Endothelial cell of umbilical vein (primary cell): ENCODE measurements around the gene LCAT. TPM values are rescaled to one million over a fixed set of nuclear protein-coding genes. Genes with fewer than 3 reads are reported as not detected.

Experiments used
- BruUV-seq: library from RNA; stranded (reverse); fragments of 400-500 nt; replicated peaks from 2 replicates; lab custom pipeline; 2021; lab: Mats Ljungman, UMichigan
- CTCF ChIA-PET: fragments of 300-600, 350-600 bp; sonication (Branson Sonifier 250); formaldehyde crosslinking; loops from one replicate; lab custom pipeline; 2021; ENCODE audit warnings: antibody characterized with exemption, inconsistent platforms; lab: Charles Lee
- POLR2A ChIA-PET: fragments of 300-600, 350-600 bp; sonication (Branson Sonifier 250); formaldehyde crosslinking; loops from one replicate; lab custom pipeline; 2021; ENCODE audit warnings: antibody characterized with exemption, inconsistent platforms; lab: Charles Lee
- DNase-seq: peaks from one replicate; pipeline ENCODE4 v3.0.0-alpha.2; 2011; ENCODE audit warnings: low read depth, low spot score
- FAIRE-seq: peaks from 2 replicates; lab custom pipeline; 2011; peaks lifted over from hg19 to GRCh38; lab: Jason Lieb, UNC
- H2AFZ ChIP-seq: 2 replicates; pipeline ENCODE4 v1.6.0; 2012; ENCODE audit warnings: low read depth, low read length, control low read depth, inconsistent platforms
- H3K27ac ChIP-seq: 2 replicates; pipeline ENCODE4 v1.5.1; 2011; ENCODE audit warnings: low read depth, mild to moderate bottlenecking, control low read depth, low read length, moderate library complexity; ENCODE audit not compliant: insufficient read depth
- H3K27me3 ChIP-seq, 2 experiments: 2 replicates each; pipeline versions ENCODE4 v1.6.0 to v1.6.1; 2011; ENCODE audit warnings: low read length in 2 of 2, mixed read lengths in 1 of 2; ENCODE audit not compliant: control insufficient read depth in 2 of 2, insufficient read depth in 2 of 2
- H3K36me3 ChIP-seq, 2 experiments: 2 replicates in 1 of 2; 3 replicates in 1 of 2; pipeline ENCODE4 v1.5.1; 2011; ENCODE audit warnings: low read length in 2 of 2, mild to moderate bottlenecking in 1 of 2, moderate library complexity in 1 of 2; ENCODE audit not compliant: control insufficient read depth in 2 of 2, insufficient read depth in 2 of 2; ENCODE audit errors: extremely low read depth in 1 of 2
- H3K4me1 ChIP-seq: 3 replicates; pipeline ENCODE4 v1.5.1; 2011; ENCODE audit warnings: mild to moderate bottlenecking, low read length; ENCODE audit not compliant: control insufficient read depth, insufficient read depth; ENCODE audit errors: extremely low read depth
- H3K4me2 ChIP-seq: 2 replicates; pipeline ENCODE4 v1.6.1; 2011; ENCODE audit warnings: low read length, control low read depth, mixed read lengths; ENCODE audit not compliant: insufficient read depth
- H3K4me3 ChIP-seq, 3 experiments: fragments of 200-600 bp in 1 of 3; sonication (generic), shearing (Covaris generic) in 1 of 3; replicated peaks in 1 of 3; 2 replicates each; pipeline ENCODE4 v1.5.1; 2011 to 2016; ENCODE audit warnings: control low read depth in 3 of 3, low read length in 3 of 3, mild to moderate bottlenecking in 2 of 3, inconsistent platforms in 1 of 3, low read depth in 1 of 3, moderate library complexity in 1 of 3; ENCODE audit not compliant: insufficient read depth in 1 of 3
- H3K79me2 ChIP-seq: 2 replicates; pipeline ENCODE4 v1.6.0; 2012; ENCODE audit warnings: low read length, inconsistent platforms; ENCODE audit not compliant: control insufficient read depth, insufficient read depth
- H3K9ac ChIP-seq: replicated peaks from 2 replicates; pipeline ENCODE3; 2011; ENCODE audit warnings: low read length, control low read depth; ENCODE audit not compliant: insufficient read depth; ENCODE audit errors: extremely low read depth
- H3K9me1 ChIP-seq: replicated peaks from 3 replicates; pipeline ENCODE4 v1.6.0; 2011; ENCODE audit warnings: mild to moderate bottlenecking, low read length; ENCODE audit not compliant: control insufficient read depth, insufficient read depth; ENCODE audit errors: extremely low read depth
- H3K9me3 ChIP-seq: replicated peaks from 2 replicates; pipeline ENCODE4 v1.5.1; 2012; ENCODE audit warnings: low read length, inconsistent platforms; ENCODE audit not compliant: control insufficient read depth, insufficient read depth
- H4K20me1 ChIP-seq: replicated peaks from 2 replicates; pipeline ENCODE3; 2011; ENCODE audit warnings: mild to moderate bottlenecking, low read length; ENCODE audit not compliant: control insufficient read depth, insufficient read depth; ENCODE audit errors: extremely low read depth
- EZH2 ChIP-seq: IDR thresholded peaks from 2 replicates; pipeline ENCODE4 v1.6.1; 2012; ENCODE audit warnings: borderline replicate concordance, low read depth, mild to moderate bottlenecking, moderate library complexity, low read length, inconsistent platforms; ENCODE audit not compliant: severe bottlenecking
- FOS ChIP-seq: IDR thresholded peaks from 2 replicates; pipeline ENCODE4 v1.6.1; 2011; ENCODE audit warnings: mild to moderate bottlenecking, low read length, moderate library complexity, borderline replicate concordance; ENCODE audit not compliant: insufficient read depth
- GATA2 ChIP-seq: IDR thresholded peaks from 2 replicates; pipeline ENCODE4 v1.7.0; 2011; ENCODE audit warnings: low read depth, mild to moderate bottlenecking, moderate library complexity, mixed read lengths, low read length; ENCODE audit not compliant: insufficient read length, insufficient read depth
- JUN ChIP-seq: IDR thresholded peaks from 2 replicates; pipeline ENCODE4 v1.6.1; 2011; ENCODE audit warnings: borderline replicate concordance, low read depth; ENCODE audit not compliant: insufficient read length, insufficient read depth
- MYC ChIP-seq: IDR thresholded peaks from one replicate; pipeline ENCODE4 v1.6.1; 2011; ENCODE audit warnings: mild to moderate bottlenecking, low read depth, low read length
- POLR2A ChIP-seq: IDR thresholded peaks from 2 replicates; pipeline ENCODE4 v1.6.1; 2012; ENCODE audit warnings: low read depth, mild to moderate bottlenecking, control low read depth, low read length
- POLR2AphosphoS5 ChIP-seq: IDR thresholded peaks from 2 replicates; pipeline ENCODE4 v1.6.1; 2012; ENCODE audit warnings: low read depth, mild to moderate bottlenecking, control low read depth, low read length, moderate library complexity; ENCODE audit not compliant: insufficient read depth
- dilution Hi-C: fragments of 300-500 bp; cut with MboI; formaldehyde crosslinking; loops from one replicate; pipeline ENCODE4 v1.15.0; 2019; ENCODE audit warnings: low sequenced_read_pairs; ENCODE audit not compliant: extremely low pct_ligation_motif_present
- intact Hi-C: fragments of 100-400 bp; cut with micrococcal nuclease; formaldehyde crosslinking; loops from one replicate; pipeline ENCODE4 v1.10.0; 2022
- polyA plus RNA-seq, 4 experiments: library from polyadenylated mRNA; depleted of rRNA in 3 of 4; stranded (reverse) in 3 of 4; unstranded in 1 of 4; fragments of >200 nt; gene quantifications; 2 replicates each; pipeline versions ENCODE4 v1.2.1 to v1.2.3, GENCODE V29; 2011 to 2012; ENCODE audit warnings: missing spikeins in 1 of 4
- total RNA-seq: library from RNA; stranded (reverse); gene quantifications from 2 replicates; pipeline ENCODE4 v1.2.3, GENCODE V29; 2021
- TF ChIP-seq, protein P1 (sequence below), 2 donors: IDR thresholded peaks; 1 replicate in 1 of 2; 2 replicates in 1 of 2; pipeline ENCODE4 v1.5.1; 2011; ENCODE audit warnings: low read length in 2 of 2, mild to moderate bottlenecking in 2 of 2, moderate library complexity in 2 of 2, control low read depth in 1 of 2, inconsistent platforms in 1 of 2, low read depth in 1 of 2; ENCODE audit not compliant: insufficient read depth in 1 of 2; ENCODE audit errors: extremely low read depth in 1 of 2
- TF ChIP-seq, protein P2 (sequence below): IDR thresholded peaks from 2 replicates; pipeline ENCODE4 v1.6.1; 2011; ENCODE audit not compliant: insufficient read depth, insufficient read length

Gene LCAT
- total and polyA plus RNA-seq, 2 donors (not counting 3 experiments of a cell fraction or from before 2014, with no cell fraction given), result 22.6 to 46.1 TPM

DNA sequence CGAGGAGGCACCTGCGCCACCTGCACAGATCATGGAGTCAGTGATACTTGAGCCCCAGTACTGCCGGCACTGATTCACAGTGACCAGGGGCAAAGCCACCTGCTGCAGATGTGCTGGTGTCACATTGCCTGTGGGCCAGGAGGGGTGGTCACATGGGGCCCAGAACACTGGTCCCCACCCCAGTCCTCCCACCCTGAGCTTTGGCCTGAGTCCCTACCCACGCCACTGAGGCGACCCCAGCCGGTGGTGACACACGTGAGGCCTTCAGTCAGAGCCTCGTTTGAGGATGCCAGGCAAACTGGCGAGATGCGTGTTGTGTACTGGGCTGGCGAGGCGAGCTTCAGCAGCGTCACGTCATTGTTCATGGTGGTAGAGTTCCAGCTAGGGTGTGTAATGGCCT lies 13.7 kb downstream of the LCAT start:
- H3K36me3 ChIP-seq, result peaks cover 0 to 13% of the 10 kb centered on the region in 2 experiments
- H3K9ac ChIP-seq, result no peak overlapping the region
- DNase-seq (no peak), FAIRE-seq (no peak)
- no peaks in the 10 kb centered on the region for H3K9me1 ChIP-seq
- no peak overlapping the region for H2AFZ ChIP-seq
- H3K4me2 ChIP-seq, result no peak overlapping the region
- ChIA-PET CTCF (interaction anchor here (0.6 to 6.1 kb wide), 5 partner anchors 27 to 257 kb away, joined by 3 to 29 read pairs (median 10); no protein-coding TSS in a partner anchor), POLR2A (no interaction called here)
- no peaks in the 10 kb centered on the region for H4K20me1 ChIP-seq
- intact Hi-C loops (no loop called here), dilution Hi-C loops (no loop called here)
- H3K4me3 ChIP-seq, result no peak overlapping the region
- H3K27ac ChIP-seq, result no peak overlapping the region
- TF ChIP-seq, protein P1, sequence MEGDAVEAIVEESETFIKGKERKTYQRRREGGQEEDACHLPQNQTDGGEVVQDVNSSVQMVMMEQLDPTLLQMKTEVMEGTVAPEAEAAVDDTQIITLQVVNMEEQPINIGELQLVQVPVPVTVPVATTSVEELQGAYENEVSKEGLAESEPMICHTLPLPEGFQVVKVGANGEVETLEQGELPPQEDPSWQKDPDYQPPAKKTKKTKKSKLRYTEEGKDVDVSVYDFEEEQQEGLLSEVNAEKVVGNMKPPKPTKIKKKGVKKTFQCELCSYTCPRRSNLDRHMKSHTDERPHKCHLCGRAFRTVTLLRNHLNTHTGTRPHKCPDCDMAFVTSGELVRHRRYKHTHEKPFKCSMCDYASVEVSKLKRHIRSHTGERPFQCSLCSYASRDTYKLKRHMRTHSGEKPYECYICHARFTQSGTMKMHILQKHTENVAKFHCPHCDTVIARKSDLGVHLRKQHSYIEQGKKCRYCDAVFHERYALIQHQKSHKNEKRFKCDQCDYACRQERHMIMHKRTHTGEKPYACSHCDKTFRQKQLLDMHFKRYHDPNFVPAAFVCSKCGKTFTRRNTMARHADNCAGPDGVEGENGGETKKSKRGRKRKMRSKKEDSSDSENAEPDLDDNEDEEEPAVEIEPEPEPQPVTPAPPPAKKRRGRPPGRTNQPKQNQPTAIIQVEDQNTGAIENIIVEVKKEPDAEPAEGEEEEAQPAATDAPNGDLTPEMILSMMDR (IDR thresholded peaks at IDR 0.05; ENCODE audit: extremely low read depth in 1 of 2, insufficient read depth in 1 of 2, low read depth in 1 of 2, low read length in 2 of 2), result no peak
- TF ChIP-seq GATA2, result no peak
- no peak for TF ChIP-seq POLR2AphosphoS5
- no peak for TF ChIP-seq MYC
- no peak for TF ChIP-seq POLR2A
- no peak for TF ChIP-seq FOS
- no peak for TF ChIP-seq JUN
- TF ChIP-seq EZH2, result no peak
- TF ChIP-seq, protein P2, sequence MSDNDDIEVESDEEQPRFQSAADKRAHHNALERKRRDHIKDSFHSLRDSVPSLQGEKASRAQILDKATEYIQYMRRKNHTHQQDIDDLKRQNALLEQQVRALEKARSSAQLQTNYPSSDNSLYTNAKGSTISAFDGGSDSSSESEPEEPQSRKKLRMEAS, result no peak
- no TSS peak for BruUV-seq
- H3K9me3 ChIP-seq, result no peaks in the 10 kb centered on the region
- H3K79me2 ChIP-seq, result no peaks in the 10 kb centered on the region
- peaks cover 14% of the 10 kb centered on the region for H3K4me1 ChIP-seq
- no peaks in the 10 kb centered on the region for H3K27me3 ChIP-seq
